SK-N-SH (cell line): ENCODE measurements around the gene ARHGEF10L. TPM values are rescaled to one million over a fixed set of nuclear protein-coding genes. Genes with fewer than 3 reads are reported as not detected.

Source experiments
- CTCF ChIA-PET: fragments of 300-600, 350-600 bp; formaldehyde crosslinking; extraction: SDS; loops from one replicate; lab custom pipeline; 2021; lab: Yijun Ruan, JAX
- POLR2A ChIA-PET: fragments of 350-600 bp; sonication (Branson Sonifier 250); formaldehyde crosslinking; extraction: SDS; loops from one replicate; lab custom pipeline; 2020; ENCODE audit warnings: antibody characterized with exemption, inconsistent platforms; lab: Yijun Ruan, JAX
- DNase-seq: peaks from one replicate; pipeline ENCODE4 v3.0.0; 2012
- H2AFZ ChIP-seq: fragments of 200-600 bp; sonication (generic); 2 replicates; pipeline ENCODE4 v1.8.1; 2016; ENCODE audit warnings: antibody characterized with exemption, mild to moderate bottlenecking, low read depth
- H3F3A ChIP-seq: fragments of 200-600 bp; sonication (generic); replicated peaks from 2 replicates; pipeline ENCODE3; 2016; ENCODE audit warnings: antibody characterized with exemption, mild to moderate bottlenecking; ENCODE audit not compliant: insufficient read depth
- H3K27ac ChIP-seq, 2 experiments: fragments of 200-500 bp in 1 of 2; fragments of 200-600 bp in 1 of 2; sonication (Bioruptor generic) in 1 of 2; sonication (generic), shearing (Covaris generic) in 1 of 2; 2 replicates each; pipeline versions ENCODE4 v1.5.1 to v1.6.1; 2014 to 2016; ENCODE audit warnings: low read depth in 2 of 2, inconsistent platforms in 1 of 2, low read length in 1 of 2, mild to moderate bottlenecking in 1 of 2, mixed read lengths in 1 of 2
- H3K27me3 ChIP-seq: fragments of 200-600 bp; sonication (generic), shearing (Covaris generic); 2 replicates; pipeline ENCODE4 v1.6.1; 2016; ENCODE audit warnings: mixed run types; ENCODE audit not compliant: insufficient read depth
- H3K36me3 ChIP-seq, 2 experiments: fragments of 200-500 bp in 1 of 2; fragments of 200-600 bp in 1 of 2; sonication (Bioruptor generic) in 1 of 2; sonication (generic) in 1 of 2; replicated peaks in 1 of 2; 2 replicates each; pipeline versions ENCODE3 to v1.5.1; 2014 to 2016; ENCODE audit warnings: low read length in 1 of 2, mild to moderate bottlenecking in 1 of 2; ENCODE audit not compliant: insufficient read depth in 2 of 2, control insufficient read depth in 1 of 2
- H3K4me1 ChIP-seq, 2 experiments: fragments of 200-500 bp in 1 of 2; fragments of 200-600 bp in 1 of 2; sonication (Bioruptor generic) in 1 of 2; sonication (generic), shearing (Covaris generic) in 1 of 2; 2 replicates each; pipeline versions ENCODE4 v1.5.1 to v1.6.1; 2014 to 2016; ENCODE audit warnings: low read depth in 1 of 2, low read length in 1 of 2, mixed run types in 1 of 2; ENCODE audit not compliant: insufficient read depth in 2 of 2, control insufficient read depth in 1 of 2
- H3K4me2 ChIP-seq: fragments of 200-600 bp; sonication (generic), shearing (Covaris generic); 2 replicates; pipeline ENCODE4 v1.6.1; 2017; ENCODE audit warnings: mixed run types
- H3K4me3 ChIP-seq, 2 experiments: fragments of 200-500 bp in 1 of 2; fragments of 200-600 bp in 1 of 2; sonication (Bioruptor generic) in 1 of 2; sonication (generic), shearing (Covaris generic) in 1 of 2; 2 replicates each; pipeline versions ENCODE4 v1.5.1 to v1.8.1; 2014 to 2016; ENCODE audit warnings: low read depth in 2 of 2, inconsistent platforms in 1 of 2, low read length in 1 of 2, mild to moderate bottlenecking in 1 of 2, mixed read lengths in 1 of 2, moderate library complexity in 1 of 2
- H3K79me2 ChIP-seq: fragments of 200-600 bp; sonication (generic); 2 replicates; pipeline ENCODE4 v1.8.1; 2017; ENCODE audit warnings: mild to moderate bottlenecking; ENCODE audit not compliant: insufficient read depth
- H3K9ac ChIP-seq: fragments of 200-600 bp; sonication (generic); 2 replicates; pipeline ENCODE4 v1.6.1; 2017; ENCODE audit warnings: mixed run types
- H3K9me2 ChIP-seq: fragments of 200-600 bp; sonication (generic); 2 replicates; pipeline ENCODE4 v1.6.1; 2017; ENCODE audit warnings: mixed run types
- H3K9me3 ChIP-seq: fragments of 200-600 bp; sonication (generic); 2 replicates; pipeline ENCODE4 v1.6.1; 2017; ENCODE audit warnings: mixed run types, mild to moderate bottlenecking, moderate library complexity
- H4K20me1 ChIP-seq: fragments of 200-600 bp; sonication (generic); 2 replicates; pipeline ENCODE4 v1.6.1; 2017; ENCODE audit warnings: mild to moderate bottlenecking, mixed run types; ENCODE audit not compliant: insufficient read depth
- EP300 ChIP-seq, 2 experiments: IDR thresholded peaks; 2 replicates each; pipeline versions ENCODE4 v1.4.0 to v1.6.1; 2012; ENCODE audit warnings: borderline replicate concordance in 1 of 2, low read depth in 1 of 2, low read length in 1 of 2
- EZH2phosphoT487 ChIP-seq: fragments of 200-600 bp; sonication (generic); IDR thresholded peaks from 2 replicates; pipeline ENCODE4 v1.6.1; 2017; ENCODE audit warnings: low read depth, mixed run types, mild to moderate bottlenecking, antibody characterized with exemption, moderate library complexity, borderline replicate concordance
- FOSL2 ChIP-seq: IDR thresholded peaks from 2 replicates; pipeline ENCODE4 v1.4.0; 2012; ENCODE audit warnings: low read depth, mild to moderate bottlenecking, moderate library complexity, borderline replicate concordance
- FOXM1 ChIP-seq: IDR thresholded peaks from 2 replicates; pipeline ENCODE4 v1.4.0; 2012; ENCODE audit warnings: low read depth, mild to moderate bottlenecking
- GABPA ChIP-seq: IDR thresholded peaks from 2 replicates; pipeline ENCODE4 v1.4.0; 2012; ENCODE audit warnings: low read depth, mild to moderate bottlenecking
- GATA2 ChIP-seq: sonication (generic); formaldehyde crosslinking; IDR thresholded peaks from 2 replicates; pipeline ENCODE4 v1.5.0; 2020; ENCODE audit warnings: mild to moderate bottlenecking, missing genetic modification reagents
- MXI1 ChIP-seq: IDR thresholded peaks from 2 replicates; pipeline ENCODE4 v1.6.1; 2012; ENCODE audit warnings: mild to moderate bottlenecking, low read depth, low read length, improper control_type of control experiment
- POLR2AphosphoS5 ChIP-seq: IDR thresholded peaks from 2 replicates; pipeline ENCODE4 v1.6.1; 2012; ENCODE audit warnings: low read depth, low read length
- RAD21 ChIP-seq: IDR thresholded peaks from 2 replicates; pipeline ENCODE4 v1.6.1; 2012; ENCODE audit warnings: mild to moderate bottlenecking, low read length
- RCOR1 ChIP-seq: fragments of 150-350 bp; IDR thresholded peaks from 2 replicates; pipeline ENCODE4 v1.6.1; 2017; ENCODE audit warnings: antibody characterized with exemption, low read length
- RXRA ChIP-seq: IDR thresholded peaks from 2 replicates; pipeline ENCODE4 v1.4.0; 2012; ENCODE audit warnings: low read depth, mild to moderate bottlenecking, borderline replicate concordance
- SMC3 ChIP-seq: IDR thresholded peaks from 2 replicates; pipeline ENCODE4 v1.6.1; 2012; ENCODE audit warnings: low read depth, low read length, improper control_type of control experiment
- TAF1 ChIP-seq: IDR thresholded peaks from 2 replicates; pipeline ENCODE4 v1.6.1; 2012; ENCODE audit warnings: low read depth, mild to moderate bottlenecking, low read length, moderate library complexity, borderline replicate concordance
- TEAD4 ChIP-seq: IDR thresholded peaks from 2 replicates; pipeline ENCODE4 v1.4.0; 2012; ENCODE audit warnings: mild to moderate bottlenecking, borderline replicate concordance; ENCODE audit not compliant: insufficient read depth
- YY1 ChIP-seq: IDR thresholded peaks from 2 replicates; pipeline ENCODE4 v1.4.0; 2012; ENCODE audit warnings: low read depth, mild to moderate bottlenecking
- ZBTB33 ChIP-seq: IDR thresholded peaks from 2 replicates; pipeline ENCODE4 v1.4.0; 2012; ENCODE audit warnings: low read depth, borderline replicate concordance
- WGBS: methylation state at CpG from one replicate; pipeline ENCODE4 v1.1.6; 2017; ENCODE audit warnings: low lambda C conversion rate; 5-methylcytosine and 5-hydroxymethylcytosine counted together
- polyA plus RNA-seq, 3 experiments: library from polyadenylated mRNA; depleted of rRNA; stranded (reverse); fragments of >200 nt; gene quantifications; 2 replicates each; pipeline ENCODE4 v1.2.3, GENCODE V29; 2012
- TF ChIP-seq, protein P1 (sequence below): IDR thresholded peaks from 2 replicates; pipeline ENCODE4 v1.4.0; 2012; ENCODE audit warnings: low read depth
- TF ChIP-seq, protein P2 (sequence below): IDR thresholded peaks from 2 replicates; pipeline ENCODE4; 2012
- TF ChIP-seq, protein P3 (sequence below): IDR thresholded peaks from 2 replicates; pipeline ENCODE4 v1.6.1; 2012; ENCODE audit warnings: mild to moderate bottlenecking, low read depth, low read length, moderate library complexity

Gene ARHGEF10L
- polyA plus RNA-seq, 1 of the 3 experiments (the other 2 are of a cell fraction): 12.5 TPM

GRCh38 chr1:17531682-17532487, 7.6 kb upstream of the ARHGEF10L start:
- peaks cover 9 to 11% of the 10 kb centered on the region in 2 experiments; a peak in 2 of 4 replicates for H3K4me1 ChIP-seq
- peaks cover 3% of the 10 kb centered on the region for H3F3A ChIP-seq
- WGBS: 85% methylated on average over 6 of the region's 8 CpGs
- no peaks in the 10 kb centered on the region for H3K36me3 ChIP-seq
- no peaks in the 10 kb centered on the region for H4K20me1 ChIP-seq
- no peaks in the 10 kb centered on the region for H3K9me2 ChIP-seq
- POLR2A ChIA-PET: no interaction called here
- no peak overlapping the region for H3K4me3 ChIP-seq
- H3K4me2 ChIP-seq: peak overlapping the region; percentile 4; the same call in 1 of the 2 replicates
- peak overlapping the region; percentile 43 for H3K9ac ChIP-seq
- DNase-seq: no peak
- H3K27ac ChIP-seq: peak overlapping the region; percentile 6 to 56; a peak in 2 of 4 replicates
- H3K27me3 ChIP-seq: no peaks in the 10 kb centered on the region
- peak overlapping the region; percentile 56; the same call in 1 of the 2 replicates for H2AFZ ChIP-seq
- H3K79me2 ChIP-seq: no peaks in the 10 kb centered on the region
- no peaks in the 10 kb centered on the region for H3K9me3 ChIP-seq
- TF ChIP-seq GABPA (no peak), MXI1 (no peak), TEAD4 (no peak), FOSL2 (no peak), EP300 (IDR thresholded peaks at IDR 0.05; ENCODE audit: borderline replicate concordance in 1 of 2, low read depth in 1 of 2, low read length in 1 of 2) (no peak), FOXM1 (no peak), RAD21 (no peak), RXRA (no peak), ZBTB33 (no peak), EZH2phosphoT487 (no peak), YY1 (no peak), GATA2 (no peak), SMC3 (no peak), TAF1 (no peak), RCOR1 (no peak), POLR2AphosphoS5 (no peak)
- TF ChIP-seq, protein P1, sequence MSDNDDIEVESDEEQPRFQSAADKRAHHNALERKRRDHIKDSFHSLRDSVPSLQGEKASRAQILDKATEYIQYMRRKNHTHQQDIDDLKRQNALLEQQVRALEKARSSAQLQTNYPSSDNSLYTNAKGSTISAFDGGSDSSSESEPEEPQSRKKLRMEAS: no peak; the same call in 1 of the 2 replicates
- TF ChIP-seq, protein P2, sequence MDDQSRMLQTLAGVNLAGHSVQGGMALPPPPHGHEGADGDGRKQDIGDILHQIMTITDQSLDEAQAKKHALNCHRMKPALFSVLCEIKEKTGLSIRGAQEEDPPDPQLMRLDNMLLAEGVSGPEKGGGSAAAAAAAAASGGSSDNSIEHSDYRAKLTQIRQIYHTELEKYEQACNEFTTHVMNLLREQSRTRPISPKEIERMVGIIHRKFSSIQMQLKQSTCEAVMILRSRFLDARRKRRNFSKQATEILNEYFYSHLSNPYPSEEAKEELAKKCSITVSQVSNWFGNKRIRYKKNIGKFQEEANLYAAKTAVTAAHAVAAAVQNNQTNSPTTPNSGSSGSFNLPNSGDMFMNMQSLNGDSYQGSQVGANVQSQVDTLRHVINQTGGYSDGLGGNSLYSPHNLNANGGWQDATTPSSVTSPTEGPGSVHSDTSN: no peak
- TF ChIP-seq, protein P3, sequence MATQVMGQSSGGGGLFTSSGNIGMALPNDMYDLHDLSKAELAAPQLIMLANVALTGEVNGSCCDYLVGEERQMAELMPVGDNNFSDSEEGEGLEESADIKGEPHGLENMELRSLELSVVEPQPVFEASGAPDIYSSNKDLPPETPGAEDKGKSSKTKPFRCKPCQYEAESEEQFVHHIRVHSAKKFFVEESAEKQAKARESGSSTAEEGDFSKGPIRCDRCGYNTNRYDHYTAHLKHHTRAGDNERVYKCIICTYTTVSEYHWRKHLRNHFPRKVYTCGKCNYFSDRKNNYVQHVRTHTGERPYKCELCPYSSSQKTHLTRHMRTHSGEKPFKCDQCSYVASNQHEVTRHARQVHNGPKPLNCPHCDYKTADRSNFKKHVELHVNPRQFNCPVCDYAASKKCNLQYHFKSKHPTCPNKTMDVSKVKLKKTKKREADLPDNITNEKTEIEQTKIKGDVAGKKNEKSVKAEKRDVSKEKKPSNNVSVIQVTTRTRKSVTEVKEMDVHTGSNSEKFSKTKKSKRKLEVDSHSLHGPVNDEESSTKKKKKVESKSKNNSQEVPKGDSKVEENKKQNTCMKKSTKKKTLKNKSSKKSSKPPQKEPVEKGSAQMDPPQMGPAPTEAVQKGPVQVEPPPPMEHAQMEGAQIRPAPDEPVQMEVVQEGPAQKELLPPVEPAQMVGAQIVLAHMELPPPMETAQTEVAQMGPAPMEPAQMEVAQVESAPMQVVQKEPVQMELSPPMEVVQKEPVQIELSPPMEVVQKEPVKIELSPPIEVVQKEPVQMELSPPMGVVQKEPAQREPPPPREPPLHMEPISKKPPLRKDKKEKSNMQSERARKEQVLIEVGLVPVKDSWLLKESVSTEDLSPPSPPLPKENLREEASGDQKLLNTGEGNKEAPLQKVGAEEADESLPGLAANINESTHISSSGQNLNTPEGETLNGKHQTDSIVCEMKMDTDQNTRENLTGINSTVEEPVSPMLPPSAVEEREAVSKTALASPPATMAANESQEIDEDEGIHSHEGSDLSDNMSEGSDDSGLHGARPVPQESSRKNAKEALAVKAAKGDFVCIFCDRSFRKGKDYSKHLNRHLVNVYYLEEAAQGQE: no peak
- TF ChIP-seq, all 33 proteins: peak for 0
- CTCF ChIA-PET: interaction anchor here (1.0 to 1.7 kb wide), 4 partner anchors 9 to 73 kb away, joined by 3 to 8 read pairs (median 4); no protein-coding TSS in a partner anchor
